ENCODE results near the gene LCLAT1.

Gene LCLAT1

DNA sequence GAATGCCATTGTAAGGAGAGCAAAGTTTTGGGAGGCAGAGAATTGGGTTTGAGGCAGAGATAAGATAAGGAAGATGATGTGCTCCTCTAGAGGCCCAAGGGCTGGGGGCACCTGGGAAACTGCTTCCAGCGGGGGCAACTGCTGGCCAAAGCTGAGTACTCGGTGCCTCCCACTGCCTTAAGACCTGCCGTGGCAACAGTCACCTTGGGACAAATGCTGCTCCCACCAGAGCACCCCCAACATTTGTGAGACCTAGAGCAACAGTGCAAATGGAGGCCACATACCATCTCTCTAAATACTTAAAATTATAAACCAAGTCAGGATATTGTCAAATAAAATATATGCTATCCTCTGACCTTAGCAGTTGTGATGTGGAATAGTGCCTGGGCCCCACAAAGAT, 233.1 kb downstream of the LCLAT1 start:
- DNase-seq: no peak

DNA sequence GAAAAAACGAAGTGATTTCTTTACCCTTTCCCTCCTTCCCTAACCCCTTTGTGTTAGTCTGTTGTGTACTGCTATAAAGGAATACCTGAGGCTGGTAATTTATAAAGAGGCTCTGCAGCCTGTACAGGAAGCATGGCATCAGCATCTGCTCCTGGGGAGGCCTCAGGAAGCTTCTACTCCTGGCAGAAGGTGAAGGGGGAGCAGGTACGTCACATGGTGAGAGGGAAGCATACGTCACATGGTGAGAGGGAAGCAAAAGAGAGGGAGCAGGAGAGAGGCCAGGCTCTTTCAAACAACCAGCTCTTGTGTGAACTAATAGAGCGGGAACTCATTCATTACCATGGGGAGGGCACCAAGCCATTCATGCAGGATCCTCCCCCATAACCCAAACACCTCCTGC, 234.0 kb downstream of the LCLAT1 start:
- DNase-seq: no peak

DNA sequence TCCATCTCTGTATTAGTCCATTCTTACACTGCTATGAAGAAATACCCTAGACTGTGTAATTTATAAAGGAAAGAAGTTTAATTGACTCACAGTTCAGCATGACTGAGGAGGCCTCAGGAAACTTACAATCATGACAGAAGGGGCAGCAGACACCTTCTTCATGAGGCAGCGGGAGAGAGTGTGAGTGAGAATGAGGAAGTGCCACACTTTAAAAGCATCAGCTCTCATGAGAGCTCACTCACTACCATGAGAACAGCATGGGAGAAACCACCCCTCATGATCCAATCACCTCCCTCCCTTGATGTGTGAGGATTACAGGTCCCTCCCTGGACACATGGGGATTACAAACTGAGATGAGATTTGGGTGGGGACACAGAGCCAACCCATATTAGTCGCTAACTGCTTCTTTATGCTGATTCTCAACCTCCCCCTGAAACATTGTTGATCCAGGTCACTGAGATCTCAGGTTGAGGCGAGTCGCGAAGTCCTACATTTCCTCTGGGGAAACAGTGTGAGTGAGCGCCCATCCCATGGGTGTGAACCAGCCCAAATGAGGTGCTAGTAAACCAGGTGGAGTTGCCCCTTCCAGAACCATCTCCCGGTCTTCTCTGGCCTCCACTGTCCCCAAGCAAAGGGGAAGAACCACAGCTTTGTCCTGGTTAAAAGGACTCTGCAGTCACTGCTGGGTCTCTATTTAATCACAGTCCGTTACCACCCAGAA, 236.3 kb downstream of the LCLAT1 start:
- no peak for DNase-seq

DNA sequence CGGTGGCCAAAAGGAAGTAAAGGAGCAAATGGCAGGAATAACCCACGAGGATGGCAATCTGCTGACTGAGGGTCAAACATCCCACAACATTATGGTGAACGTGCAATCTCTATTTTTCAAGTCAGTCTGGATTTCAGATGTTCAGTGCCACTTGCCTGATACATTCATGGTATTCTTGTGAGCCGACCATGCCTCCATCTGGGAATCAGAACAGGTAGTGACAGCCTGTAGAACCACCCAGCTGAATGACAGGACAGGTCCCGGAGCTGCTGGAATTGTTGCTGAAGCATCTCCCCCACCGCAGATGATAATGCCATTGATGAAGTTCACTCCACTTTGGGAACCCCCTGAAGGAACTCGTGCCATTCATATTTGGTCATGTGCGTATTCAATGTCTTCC, 237.0 kb downstream of the LCLAT1 start:
- no peak for DNase-seq

DNA sequence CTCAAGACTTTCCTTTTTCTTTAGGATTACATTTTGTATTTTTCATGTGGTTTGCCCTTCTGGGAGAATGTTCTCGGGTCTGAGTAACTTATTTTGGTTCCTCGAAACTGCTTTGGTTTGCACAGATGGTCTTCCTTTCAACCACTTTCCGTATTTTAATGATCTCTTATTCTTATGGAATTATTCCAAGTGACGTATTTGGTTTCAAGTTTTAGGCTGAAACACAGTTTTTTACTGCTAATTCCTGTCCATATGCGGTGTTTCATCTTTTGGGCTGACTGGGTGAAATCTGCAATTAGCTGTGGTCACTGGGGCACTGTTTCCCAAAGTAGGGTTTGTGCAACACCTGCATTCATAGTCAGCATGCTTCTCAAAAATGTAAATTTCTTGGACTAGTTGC, 237.5 kb downstream of the LCLAT1 start:
- no peak for DNase-seq

DNA sequence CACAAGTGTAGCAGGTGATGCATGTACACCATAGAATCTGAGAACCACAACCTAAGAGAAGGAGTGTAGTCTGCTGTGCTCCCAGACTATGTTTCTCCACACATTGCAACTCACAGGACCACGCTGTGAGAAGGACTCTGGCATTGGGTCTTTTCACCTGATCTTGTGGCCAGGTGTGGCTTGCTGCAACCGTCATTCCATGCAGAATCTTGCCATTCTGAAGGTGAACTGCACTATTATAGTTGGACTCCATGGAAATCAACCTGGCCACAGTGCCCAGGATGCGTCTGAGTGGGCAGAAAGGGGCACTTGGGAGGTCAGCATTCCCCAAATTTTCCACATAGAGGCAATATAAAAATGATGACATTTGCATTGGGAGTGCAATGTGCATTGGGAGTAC, 237.9 kb downstream of the LCLAT1 start:
- no peak for DNase-seq

DNA sequence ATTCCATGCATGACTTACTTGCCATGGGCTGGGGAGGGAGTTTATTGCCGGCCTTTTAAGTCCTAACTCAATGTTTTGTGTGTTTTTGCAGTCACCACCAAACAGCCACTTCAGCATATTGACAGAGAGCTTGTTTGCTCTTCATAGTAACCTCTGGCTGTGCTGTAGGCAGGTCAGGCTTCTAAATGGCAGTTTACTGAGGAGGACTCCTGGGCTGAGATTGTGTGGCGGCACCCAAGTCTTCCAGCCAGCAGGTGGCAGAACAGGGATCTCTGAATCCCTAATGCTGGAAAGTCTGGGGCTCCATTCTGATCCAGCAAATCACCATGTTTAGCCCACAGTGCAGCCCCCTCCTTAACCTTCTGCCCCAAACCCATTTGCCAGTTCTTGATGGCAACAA, 239.0 kb downstream of the LCLAT1 start:
- DNase-seq: no peak

DNA sequence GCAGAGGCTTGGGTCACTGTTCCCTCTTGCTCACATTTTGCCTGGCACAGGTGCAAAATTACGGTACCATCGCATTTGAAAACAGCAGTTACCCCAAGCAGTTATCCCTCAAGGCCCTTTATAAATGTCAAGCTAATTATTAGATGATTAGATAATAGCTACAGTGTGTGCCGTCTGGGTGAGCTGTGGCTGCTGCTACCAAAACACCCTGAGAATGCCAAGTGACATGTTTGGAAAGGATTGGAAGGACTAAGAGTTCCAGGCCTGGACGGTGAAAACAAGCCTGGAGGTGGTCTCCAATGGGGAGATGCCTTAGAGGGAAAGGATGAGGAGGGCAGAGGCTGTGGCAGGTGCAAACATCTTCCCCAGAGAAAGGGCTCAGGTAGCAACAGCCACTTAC, 239.6 kb downstream of the LCLAT1 start:
- no peak for DNase-seq

DNA sequence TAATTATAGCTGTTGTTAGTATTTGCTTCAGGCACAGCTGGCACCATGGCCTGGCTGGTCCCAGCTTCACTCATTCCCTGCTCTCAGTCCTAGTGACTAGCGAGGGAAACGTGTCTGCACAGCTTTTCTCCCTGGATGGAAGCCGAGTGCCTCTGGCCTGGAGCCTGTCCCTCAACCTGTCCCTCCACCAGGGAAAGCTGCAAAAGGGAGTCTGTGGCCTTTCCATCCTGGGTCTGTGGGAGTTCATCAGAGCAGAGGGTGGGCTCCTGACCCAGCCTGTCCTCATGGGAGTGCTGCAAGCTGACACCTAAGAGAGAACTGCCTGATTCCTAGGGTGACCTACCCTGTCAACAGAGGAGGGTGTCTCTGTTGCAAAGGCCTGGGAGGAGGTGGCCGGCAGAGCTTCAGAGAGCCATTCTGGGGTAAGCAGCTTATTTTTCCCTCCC, 241.9 kb downstream of the LCLAT1 start:
- DNase-seq: no peak

DNA sequence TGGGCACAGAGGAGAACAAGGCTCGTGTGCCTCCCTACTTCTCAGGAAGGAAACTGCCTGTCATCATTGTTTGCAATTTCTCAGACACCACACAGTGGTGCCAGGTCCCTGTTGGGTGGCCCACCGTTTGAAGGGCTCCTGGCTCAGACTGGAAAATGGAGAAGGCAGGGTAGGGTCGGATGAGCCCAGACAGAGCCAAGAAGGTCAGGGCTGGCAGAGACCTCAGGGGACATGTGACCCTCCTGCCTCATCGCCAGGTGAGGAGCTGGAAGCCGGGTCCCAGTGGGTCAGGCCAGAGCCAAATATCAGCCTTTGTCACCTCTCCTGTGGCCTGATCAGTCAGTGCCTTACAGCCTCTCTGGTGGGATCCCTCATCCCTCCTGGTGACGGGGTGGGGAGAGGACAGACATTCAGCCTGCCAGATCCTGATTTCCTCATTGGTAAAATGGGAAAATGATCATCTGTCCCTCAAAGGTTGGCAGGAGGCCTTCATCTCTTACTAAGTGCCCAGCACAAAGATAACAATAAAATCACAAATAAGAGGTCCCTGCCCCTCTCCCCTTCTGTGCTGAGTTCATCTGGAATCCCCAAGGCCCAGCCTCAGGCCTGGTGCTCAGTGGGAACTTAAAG, 242.6 kb downstream of the LCLAT1 start:
- DNase-seq: no peak

DNA sequence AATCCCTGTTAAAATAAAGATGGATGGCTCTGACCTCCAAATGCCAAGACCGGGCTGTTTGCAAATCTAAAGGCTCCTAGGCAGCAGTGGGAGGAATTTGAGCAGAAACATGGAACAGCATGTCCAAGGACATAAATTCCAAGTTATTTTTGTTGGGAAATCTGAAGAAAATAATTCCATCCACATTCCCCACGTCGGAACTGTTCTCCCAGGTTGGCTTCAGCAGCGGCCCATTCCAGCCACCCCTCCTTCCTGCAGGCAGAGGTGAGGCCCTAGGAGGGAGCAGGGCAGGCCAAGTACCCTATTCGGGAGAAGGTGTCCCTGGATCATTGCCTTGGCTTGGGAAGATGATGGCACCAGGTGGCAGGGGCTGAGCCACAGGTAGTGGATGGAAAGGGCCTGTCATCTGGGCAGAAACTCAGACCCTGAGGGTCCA, 243.1 kb downstream of the LCLAT1 start:
- no peak for DNase-seq

DNA sequence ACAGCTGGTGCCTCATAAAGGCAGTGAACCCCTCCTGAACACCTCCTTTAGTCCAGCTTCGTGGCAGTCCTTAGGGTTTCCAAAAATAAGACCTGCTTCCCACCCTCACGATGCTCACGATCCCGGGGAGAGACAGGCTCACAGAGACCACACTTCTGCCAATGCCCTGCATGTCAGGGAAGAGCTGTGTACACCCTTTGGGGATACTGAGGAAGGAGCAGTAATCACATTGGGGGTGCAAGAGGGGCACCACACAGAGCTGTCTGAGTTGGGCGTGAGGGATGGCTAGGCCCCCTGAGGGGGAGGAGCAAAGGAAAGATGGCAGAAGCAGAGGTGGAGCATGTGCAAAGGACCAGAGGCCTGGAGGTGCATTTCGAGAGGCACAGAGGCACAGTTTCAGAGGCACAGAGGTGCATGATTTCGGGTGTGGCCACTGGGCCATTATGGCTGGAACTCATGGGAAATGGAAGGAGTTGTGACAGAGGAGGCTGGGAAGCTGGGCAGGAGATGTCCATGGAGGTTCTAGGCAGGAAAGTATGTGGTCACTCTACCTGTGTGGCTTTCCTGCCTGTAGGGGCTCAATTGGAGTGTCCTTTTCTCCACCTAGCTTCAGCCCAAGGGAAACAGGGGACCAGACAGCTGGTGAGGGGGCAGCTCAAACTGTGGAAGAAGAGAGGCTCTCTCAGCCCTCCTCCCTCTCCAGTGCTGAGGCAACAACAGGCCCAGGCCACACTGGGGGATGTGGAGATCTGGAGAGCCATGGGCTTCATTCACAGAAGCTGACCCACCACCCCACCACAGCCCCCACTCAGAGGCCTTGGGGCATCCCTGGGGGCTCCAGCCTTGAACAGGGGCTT, 244.3 kb downstream of the LCLAT1 start:
- no peak for DNase-seq

DNA sequence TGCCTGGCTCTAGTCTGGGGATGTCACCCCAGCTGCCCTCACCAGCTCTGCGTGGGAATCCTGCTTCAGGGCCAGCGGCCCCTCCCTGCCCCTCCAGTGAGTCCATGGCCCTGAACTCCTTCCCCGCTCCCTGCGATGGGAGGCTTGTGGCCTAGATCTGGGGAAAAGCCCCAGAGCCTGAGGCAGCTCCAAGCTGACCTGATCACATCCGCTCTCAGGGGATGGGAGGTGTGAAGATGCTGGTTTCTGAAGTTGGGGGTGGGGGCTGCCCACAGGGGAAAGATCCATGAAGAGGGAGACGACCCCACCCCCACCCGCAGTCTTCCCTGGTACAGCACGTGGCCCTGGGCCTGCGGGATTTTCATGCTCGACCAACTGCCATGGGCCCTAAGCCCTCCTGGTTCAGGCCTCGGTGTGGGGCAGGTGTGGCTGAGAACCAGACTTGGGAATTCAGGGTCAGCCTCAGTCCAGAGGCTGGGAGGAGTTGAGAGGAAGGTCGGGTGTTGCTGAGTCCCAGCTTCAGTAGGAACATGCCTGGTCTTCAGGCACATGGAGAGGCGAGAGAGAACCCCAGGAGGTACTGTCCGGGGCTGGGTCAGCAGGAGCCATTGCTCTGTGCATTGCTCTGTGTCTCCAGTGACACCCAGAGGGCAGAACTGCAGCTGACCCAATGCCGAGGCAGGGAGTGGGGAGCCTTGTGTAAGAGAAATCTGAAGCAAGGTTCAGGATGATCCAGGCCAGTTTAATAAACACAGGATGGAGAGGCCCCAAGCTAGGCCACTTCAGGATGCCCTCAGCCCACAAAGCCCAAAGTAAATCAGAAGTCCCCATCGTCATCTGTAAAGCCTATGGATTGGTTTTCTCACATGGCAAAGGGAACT, 245.1 kb downstream of the LCLAT1 start:
- no peak for DNase-seq

DNA sequence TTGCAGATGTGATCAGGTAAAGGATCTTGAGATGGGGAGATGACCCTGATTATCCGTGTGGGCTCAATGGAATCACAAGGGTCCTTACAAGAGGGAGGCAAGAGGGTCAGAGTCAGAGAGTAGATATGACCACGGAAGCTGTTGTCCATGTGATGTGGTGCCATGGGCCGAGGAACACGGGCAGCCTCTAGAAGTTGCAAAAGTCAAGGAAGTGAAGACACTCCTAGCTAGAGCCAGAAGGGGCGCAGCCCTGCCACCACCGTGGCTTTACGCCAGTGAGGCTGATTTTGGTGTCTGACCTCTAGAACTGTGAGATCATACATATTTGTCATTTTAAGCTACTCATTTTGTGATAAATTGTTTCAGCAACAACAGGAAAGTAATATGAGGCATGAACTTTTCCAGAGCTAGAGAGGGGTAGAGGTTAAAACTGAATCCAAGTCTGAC, 245.8 kb downstream of the LCLAT1 start:
- no peak for DNase-seq

Measured in NCI-H524 treated with DMSO at 0.1 percent for 48 hours (cell line).